ENCODE measurements around the gene PIK3R6.

GRCh38 chr17:8913091-8913490 is 45.6 kb upstream of the PIK3R6 start:
- TF ChIP-seq CTCF (IDR thresholded peaks at IDR 0.05) (no peak), POLR2A (IDR thresholded peaks at IDR 0.05) (no peak), EP300 (IDR thresholded peaks at IDR 0.05; ENCODE audit: low read depth) (no peak), POLR2AphosphoS5 (IDR thresholded peaks at IDR 0.05) (no peak)

Measured in transverse colon (tissue), 4 donors.